HG03103 (cell line): ENCODE measurements around the gene HOXA10.

Experiments used
- ATAC-seq: cut with Tn5 transposase; IDR thresholded peaks from one replicate; pipeline ENCODE4 v1.9.1; 2021; ENCODE audit warnings: low read depth; ENCODE audit not compliant: unreplicated experiment

HOXA10 gene

DNA sequence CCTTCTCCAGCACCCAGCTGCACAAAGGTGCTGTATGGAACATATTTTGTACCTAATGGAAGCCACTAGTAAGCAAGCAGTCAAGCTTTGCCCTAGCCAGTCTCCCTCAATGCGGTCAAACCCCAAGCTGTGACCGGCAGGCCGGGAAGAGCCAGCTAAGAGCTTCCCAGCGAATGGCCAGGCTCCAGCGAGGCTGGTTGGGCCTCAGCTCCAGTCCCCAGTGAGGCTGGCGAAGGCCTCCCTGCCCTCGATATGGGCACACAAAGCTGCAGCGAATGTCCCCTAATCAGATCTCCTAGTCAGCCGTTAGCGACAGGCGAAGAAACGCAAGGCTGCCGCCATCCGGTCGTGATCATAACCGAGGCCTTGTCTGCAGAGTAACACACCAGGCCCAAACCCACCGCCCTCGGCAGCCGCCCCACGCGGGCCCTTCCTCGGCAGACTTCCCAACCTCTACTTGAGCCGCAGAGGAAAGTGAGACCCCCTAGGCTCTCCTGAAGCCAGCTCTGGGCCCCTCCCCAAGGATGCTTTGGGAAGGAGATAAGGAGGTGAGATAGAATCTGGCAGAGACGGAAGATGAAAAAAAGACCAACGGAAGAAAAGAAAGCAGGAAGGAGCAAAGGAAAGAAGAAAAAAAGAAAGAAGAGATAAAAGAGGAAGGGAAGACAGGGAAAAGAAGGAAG is 5.7 kb downstream of the HOXA10 start:
- no peak for ATAC-seq

DNA sequence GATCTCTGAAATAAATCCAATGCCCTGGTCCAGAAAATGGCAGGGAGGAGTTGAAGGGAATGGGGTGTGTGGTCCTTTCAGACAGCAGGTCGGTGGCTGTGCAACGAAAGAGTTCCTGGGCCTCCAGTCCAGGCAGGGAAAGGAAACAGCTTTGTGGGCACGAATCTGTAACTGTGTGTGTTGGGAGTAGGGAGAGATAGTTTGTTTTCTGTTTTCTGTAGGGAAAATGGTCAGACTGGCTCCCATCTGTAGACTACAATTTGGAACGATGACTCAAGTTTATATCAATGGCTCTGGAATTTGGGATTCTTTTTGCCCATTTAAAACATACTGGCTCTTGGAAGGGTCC is 6.2 kb downstream of the HOXA10 start:
- ATAC-seq = no peak

DNA sequence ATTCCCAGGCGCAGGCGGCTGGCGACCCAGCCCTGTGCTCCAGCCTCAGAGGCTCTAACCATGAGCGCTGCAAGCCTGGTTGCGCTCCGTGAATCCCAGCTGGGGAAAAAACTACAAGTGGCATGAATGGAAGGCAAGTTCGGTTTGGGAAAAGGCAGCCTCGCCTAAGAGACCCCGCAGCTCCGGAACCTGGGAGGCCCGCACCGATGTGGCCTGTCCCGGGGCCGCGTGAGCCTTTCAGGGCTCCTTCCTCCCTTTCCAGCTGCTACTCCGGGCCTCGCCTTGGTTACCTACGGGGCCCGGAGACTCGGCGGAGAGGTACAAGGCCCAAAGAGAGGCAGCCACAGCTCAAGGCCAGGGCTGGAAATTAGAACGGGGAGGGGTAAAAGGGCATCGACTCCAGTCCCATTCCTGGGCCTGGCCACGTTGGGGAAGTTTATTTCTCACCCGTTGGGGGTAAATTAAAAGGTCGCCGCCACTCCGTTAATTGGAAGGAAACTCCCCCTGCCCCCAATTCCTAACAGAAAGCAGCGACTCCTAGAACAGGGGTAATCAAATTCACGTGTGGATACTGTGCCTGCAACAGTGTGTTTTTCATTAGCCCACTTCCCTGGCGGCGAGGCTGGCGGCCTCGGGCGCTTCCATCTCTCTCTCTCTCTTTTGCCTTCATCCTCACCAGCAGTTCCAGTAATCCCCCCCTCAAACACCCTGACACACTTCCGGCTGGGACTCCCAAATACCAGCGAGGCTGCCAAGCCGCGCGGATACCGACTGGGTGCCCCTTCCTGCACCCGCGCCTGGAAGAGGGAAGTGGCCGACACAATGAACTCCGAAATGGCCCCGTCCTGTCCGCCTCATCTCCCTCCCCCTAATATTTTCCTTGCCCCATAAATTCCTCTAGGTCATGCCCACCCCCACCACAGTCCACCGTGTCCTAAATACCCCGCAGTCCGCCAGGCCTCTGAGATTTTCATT is 7.3 kb downstream of the HOXA10 start:
- no peak for ATAC-seq

DNA sequence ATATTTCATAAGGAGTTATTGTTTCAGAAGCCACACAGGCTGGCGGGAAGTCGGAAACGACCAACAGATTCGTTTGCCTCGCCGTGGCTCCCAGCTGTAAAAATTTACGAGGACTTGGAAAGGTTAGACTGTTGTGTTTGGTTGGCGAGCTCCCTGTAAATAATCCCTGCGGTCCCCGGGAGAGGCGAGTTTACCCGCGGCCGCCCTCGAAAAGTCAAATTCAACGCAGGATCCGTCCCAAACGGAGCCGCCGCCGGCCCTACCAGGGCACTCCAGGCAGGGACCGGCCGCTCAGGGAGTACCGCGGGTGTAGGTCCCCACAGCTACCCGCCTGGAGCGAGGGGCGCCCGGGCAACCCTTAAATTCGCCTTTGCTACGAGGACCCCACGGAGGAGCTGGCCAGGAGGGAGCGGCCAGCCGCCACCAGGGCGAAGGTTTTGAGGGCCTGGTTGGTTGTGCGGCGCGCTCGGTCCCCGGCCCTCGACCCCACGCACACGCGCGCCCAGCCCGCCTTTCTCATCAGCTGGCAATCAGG is 8.1 kb downstream of the HOXA10 start:
- no peak for ATAC-seq

DNA sequence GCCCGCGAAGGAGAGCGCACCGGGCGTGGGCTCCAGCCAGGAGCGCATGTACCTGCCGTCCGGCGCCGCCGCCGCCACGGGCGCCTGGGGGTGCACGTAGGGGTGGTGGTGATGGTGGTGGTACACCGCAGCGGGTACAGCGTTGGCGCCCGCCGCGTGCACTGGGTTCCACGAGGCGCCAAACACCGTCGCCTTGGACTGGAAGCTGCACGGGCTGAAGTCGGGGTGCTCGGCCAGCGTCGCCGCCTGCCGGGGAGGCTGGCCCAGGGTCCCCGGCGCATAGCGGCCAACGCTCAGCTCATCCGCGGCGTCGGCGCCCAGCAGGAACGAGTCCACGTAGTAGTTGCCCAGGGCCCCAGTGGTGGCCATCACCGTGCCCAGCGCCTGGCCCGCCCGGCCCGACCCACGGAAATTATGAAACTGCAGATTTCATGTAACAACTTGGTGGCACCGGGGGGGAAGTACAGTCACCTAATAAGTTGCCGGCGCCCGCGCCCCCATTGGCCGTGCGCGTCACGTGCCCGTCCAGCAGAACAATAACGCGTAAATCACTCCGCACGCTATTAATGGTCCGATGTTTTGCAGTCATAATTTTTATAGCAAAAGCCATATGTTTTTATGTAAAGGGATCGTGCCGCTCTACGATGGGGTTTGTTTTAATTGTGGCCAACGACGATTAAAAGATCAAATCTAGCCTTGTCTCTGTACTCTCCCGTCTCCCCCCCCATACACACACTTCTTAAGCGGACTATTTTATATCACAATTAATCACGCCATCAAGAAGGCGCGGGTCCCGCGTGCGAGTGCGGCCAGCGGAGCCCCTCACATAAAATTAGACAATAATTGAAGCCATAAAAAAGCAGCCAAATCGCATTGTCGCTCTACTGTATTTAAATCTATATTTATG is 8.8 kb downstream of the HOXA10 start, which contains the start of gene HOXA9:
Gene HOXA9, minus strand, starts transcription at position 449 of the 907 bp plus-strand sequence. Its CDS starts 80 bp downstream, at position 369.
- no peak for ATAC-seq

DNA sequence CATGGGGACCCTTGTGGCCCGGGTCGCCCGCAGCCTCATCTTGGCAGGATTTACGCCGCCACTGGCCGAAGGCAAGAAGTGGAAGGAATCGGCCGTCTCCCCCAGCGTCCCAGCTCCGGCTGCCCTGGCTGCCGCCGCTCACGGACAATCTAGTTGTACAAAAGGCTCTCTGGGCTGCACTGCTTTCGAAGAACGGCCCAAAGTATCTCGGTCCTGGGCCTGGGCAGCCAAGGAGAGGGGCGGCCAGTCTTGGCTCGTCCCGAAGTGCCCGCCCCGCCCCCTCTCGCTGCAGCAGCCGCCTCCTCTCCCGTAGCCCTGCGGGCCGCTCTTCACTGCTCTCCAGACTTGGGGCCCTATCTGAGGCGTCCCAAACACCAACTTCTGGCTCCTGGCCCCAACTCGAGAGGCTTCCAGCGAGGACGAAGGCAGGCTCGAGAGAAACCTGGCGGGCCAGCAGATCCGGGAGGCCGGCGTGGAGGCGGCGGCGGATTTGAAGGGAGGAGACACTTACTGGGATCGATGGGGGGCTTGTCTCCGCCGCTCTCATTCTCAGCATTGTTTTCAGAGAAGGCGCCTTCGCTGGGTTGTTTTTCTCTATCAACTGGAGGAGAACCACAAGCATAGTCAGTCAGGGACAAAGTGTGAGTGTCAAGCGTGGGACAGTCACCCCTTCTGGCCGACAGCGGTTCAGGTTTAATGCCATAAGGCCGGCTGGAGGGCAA is 9.6 kb downstream of the HOXA10 start:
- no peak for ATAC-seq

DNA sequence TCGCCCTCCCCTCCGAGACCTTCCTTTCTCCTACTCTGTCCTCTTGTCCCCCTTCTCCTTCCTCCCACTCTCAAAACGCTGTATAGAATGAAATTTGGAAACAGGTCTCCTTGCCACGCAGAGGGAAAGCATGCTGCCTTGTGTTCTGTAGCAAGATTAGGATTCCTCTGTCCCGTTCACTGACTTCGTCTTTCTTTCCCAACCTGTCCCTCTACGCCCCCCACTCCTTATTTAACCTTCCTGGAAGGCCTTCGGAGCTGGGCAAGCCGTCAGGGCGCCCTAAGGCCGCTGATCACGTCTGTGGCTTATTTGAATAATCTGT is 10.1 kb downstream of the HOXA10 start:
- ATAC-seq = no peak

DNA sequence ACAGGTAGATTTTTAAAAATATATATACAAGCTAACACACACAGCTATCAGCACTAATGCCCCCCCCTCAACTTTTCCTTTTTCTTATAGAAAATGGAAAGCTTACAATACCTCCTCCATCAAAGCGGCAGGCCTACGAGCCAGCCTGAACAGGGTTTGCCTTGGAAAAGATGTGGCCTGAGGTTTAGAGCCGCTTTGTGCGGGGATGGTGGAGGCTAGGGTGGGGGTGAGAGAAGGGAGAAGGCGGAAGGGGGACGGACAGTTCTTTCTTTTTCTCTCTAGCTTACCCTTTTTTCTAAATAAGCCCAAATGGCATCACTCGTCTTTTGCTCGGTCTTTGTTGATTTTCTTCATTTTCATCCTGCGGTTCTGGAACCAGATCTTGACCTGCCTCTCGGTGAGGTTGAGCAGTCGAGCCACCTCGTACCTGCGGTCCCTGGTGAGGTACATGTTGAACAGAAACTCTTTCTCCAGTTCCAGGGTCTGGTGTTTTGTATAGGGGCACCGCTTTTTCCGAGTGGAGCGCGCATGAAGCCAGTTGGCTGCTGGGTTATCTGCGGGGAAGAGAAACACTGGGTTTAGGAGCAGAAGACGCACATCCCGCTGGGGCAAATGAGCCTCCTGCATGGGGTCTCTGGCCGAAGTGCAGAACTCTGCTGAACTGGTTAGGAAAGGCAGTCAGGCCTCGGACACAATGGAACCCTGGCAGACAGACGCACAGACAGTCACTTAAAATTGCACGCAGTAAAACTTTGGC is 10.7 kb downstream of the HOXA10 start:
- no peak for ATAC-seq

DNA sequence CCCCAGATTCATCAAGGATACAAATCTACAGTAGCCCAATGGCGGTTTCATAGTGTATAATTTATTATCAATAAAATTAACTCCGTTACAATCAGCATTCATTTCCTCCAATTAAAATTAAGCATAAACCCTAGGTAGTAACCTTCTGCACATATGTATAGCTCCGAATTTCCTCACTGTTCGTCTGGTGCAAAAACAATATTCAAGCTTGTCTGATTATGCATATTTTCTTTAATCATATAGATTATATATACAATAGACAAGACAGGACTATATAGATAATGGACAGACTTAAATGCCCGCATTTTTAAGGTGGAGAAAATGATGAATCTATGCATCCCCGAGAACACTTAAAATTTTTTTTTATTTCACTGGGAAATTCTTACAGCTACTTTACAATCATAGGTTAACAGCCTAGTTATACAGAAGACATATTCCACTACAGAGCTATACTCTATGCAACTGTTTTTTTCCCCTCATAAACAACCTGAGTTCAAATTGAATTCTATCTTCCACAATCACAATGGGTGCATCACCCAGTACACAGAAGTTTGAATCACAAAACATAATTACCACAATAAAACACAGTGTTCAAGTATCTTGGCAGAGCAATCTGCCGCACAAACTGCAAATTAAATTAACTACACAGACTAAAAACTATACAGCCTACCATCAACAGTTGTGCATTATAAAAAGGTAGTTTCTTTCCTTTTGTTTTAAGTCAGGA is 11.4 kb downstream of the HOXA10 start:
- no peak for ATAC-seq

DNA sequence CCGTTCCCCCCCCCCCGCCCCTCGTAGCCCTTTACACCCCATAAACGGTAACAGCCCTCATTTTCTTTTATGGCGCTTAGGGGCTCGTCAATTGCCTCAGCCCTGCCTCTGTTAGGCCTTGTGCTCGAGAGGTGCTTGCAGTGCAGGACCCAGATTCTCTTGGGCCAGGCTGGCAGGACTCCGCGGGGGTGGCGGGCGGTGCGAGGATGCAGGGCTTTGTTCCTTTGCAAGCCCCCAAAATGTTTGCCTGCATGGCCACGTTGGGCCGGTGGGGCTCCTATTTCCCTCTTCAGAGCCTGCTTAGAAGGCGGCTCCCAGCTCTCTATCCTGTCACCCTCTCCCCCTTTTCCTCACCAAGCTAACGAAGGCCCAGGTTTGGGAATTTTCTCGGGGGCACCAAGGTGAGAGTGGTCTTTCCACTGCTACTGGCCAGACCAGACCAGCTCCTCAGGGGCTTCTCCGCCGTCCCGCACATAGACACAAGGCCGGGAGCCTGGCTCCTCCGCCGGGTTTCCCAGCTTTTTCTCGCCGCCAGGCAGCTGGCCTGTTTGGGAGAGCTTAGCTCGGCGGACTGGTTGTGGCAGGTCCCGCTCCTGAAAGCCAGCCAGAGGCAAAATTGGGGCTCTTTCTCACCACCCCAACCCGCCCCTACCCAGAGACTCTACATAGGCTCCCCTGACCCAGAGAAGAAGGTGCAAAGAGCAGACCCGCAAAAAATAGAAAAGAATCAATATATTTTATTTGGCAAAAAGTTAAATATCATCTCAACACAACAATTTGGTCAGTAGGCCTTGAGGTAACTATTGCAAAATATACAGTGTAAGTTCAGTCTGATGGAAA is 12.2 kb downstream of the HOXA10 start:
- no peak for ATAC-seq

DNA sequence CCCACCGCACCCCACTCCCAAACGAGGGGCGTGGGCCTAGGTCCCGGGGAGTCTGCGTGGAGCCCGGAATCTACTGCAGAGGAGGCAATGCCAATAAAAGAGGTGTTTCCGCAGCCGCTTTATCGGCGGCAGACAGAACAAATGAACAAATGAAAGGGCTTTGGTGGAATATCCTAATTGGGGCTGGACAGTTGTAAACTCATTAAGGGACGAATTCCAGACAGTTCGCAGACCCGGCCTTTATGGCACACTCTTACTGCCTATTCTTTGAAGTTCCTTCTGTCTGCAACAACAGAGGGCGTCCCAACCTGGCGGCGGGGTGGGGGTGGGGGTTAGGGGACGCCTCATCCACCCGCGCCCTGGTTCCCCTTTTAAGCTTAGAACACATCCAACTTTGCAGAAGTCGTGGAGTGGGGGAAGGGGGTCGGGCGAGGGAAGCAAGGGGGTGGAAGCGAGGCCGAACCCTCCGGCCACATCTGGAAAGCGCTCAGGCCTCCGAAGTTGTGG is 12.9 kb downstream of the HOXA10 start:
- no peak for ATAC-seq

DNA sequence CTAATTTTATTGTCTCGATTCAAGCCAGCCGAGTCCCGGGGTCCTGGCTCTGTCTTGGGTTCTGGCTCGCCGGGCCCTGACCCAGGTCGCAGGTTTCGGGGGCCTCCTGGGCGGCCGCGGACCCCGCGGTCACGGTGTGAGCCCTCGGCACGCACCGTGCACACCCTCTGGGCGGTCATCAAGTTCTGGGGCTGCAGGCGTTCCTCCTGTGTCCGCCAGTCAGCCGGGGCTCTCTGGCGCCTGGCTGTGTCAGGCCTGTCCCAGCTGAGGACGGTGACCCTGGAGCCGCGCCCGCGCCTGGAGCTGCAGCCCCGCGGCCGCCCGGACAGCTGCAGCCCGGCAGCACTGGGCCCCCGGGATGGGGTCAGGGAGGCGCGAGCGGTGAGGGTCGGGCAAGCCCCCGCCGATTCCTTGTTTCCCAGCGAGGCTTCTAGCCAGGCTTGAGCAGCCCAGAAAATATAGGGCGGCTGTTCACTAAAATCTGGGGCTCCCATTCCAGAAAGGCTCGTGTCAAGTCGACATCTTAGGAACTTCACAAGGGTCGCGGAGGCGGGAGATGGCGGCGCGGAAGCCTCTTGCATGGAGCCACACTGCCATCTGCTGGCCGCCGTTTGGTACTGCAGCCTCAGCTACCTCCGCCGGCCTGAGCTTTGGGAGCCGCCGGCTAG is 13.4 kb downstream of the HOXA10 start:
- ATAC-seq = no peak

DNA sequence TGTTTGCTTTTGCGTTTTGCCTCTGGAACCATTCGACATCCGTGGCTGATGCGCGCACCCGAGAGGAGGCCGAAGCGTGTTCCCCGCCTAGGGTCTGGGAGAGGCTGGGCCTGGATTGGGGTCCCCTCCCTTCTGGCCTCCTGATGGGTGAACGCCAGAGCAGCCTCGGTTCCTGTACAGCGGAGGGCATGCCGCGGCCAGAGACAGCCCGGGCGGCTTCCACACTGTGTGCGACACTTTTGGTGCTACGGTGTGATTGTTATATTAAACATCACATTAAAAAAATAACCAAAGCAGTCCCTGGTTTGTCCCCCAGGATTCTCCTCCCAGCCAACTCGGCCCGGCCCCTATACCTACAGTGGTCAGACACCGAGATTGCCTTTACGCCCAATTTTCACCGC is 14.0 kb downstream of the HOXA10 start:
- ATAC-seq = no peak

DNA sequence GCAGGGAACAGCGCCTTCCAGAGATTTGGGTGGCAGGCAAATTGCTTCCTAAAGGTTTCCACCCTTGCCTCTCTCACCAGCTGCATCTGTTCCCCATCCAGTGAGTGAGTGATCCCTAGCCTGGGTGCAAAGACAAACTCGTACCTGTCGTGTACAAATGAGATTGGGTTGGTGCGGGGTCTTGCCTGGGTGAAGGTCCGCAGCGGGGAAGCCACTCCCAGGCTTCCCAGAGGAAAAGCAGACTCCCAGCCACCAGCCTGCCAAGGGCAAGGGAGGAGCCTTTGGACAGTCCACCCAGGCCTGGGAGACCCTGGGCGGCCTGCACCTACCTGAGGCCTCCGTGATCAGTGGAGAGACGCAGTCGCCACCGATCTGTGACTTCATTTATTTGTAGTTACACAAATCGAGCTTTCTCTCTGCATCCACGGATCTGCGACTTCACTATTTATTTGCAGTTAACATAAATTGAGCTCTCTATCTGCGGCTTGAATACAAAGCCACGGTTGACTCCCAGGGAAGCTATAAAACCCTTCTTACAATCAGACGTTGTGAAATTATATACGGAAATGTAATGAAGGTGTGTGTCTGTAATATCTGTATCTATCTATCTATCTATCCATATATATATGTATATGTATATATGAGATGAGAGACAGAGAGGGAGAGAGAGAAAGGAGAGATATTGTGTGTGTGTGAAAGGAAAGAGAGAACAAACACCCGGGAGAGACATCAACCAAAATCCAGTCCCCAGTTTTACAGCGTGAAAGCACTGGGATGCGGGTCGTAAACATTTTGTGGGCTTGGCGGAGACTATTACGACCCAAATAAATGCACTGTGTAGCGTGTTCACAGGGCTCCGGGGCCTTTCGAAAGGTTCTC is 14.6 kb downstream of the HOXA10 start:
- no peak for ATAC-seq

DNA sequence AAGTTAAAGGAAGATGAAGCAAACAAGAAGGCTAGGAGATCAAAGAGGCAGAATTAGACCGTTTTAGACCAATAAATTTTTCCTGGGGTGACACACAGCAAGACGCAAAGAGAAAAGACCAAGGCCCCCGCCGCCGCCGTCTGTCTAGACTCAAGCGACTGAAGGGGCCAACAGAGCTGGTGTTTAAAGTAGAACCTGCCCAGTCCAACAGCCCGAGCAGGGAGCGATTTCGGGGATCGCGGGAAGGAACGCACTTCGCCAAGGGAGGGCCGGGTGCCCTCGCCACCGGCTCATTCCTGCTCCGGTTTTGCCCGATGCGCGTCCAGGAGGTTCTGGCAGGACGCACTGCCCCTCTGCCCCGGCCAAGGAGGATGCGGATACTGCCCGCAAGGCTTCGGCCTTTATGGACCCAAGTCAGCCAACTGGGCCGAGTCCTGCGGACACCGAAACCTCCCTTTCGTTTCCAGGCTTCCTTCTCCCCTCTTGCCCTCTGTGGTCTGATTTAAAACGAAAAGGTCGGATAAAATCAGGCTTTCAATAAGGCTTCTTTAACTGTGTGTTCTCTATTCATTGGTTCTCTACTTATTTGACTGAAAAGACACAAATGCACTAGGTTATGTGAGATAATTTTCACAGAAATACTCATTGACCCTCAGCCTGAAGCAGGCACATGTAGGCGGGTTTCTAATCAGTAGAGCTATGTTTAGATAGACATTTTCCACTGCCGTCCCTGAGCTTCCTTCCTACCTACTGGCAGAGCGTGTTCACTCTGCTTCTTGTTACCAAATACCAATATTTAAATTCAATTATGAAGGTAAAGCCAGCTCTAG is 15.5 kb downstream of the HOXA10 start:
- no peak for ATAC-seq
